HG03565 (cell line): Measurements from ENCODE around the gene URB1.
"Not testable (repeated sequence)": the region's sequence is repeated elsewhere in the genome, so short reads cannot be mapped to it uniquely, and the experiment has no call there.

Experiments used
- ATAC-seq: cut with Tn5 transposase; IDR thresholded peaks from one replicate; pipeline ENCODE4 v1.9.1; 2021; ENCODE audit warnings: mild to moderate bottlenecking, moderate library complexity; ENCODE audit not compliant: unreplicated experiment

Gene URB1

GRCh38 chr21:32320726-32321125 lies 72.1 kb downstream of the URB1 start:
- no peak for ATAC-seq

DNA sequence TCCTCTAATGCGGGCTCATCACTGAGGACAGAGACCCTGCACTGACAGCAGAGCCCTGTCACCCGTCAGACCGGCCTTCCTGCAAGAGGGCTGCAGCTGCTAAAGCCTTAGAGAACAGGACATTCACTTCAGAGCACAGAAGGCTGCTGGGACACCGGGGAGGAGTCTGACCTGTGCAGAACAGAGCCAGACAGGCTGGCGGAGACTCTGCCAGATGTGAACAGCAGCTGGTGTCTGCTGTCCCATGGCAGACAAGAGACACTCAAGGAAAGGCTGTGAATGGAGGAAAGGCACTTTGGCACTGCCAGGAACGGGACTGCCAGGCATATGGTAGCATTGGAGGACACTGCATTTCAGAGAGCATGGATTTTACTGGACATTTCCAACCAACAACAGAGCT lies 72.8 kb downstream of the URB1 start:
- ATAC-seq: no peak

DNA sequence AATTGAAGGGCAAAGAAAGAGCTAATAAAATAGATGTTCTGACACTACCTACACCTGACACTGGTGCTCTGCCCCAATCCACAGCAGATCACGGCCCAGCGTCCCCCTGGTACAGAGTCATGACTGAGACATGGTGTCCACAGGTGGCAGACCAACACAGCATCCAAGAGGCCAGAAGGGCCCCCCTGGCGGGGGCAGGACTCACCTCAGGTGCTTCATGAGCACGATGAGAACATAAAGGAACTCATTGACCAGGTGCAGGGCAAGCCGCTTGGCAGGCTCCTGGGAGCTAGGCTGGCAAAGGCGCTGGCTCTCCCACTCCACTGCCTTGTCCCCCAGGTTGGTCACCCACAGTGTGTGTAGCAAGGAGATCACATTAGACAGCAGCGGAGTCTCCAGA lies 73.8 kb downstream of the URB1 start:
- no peak for ATAC-seq

DNA sequence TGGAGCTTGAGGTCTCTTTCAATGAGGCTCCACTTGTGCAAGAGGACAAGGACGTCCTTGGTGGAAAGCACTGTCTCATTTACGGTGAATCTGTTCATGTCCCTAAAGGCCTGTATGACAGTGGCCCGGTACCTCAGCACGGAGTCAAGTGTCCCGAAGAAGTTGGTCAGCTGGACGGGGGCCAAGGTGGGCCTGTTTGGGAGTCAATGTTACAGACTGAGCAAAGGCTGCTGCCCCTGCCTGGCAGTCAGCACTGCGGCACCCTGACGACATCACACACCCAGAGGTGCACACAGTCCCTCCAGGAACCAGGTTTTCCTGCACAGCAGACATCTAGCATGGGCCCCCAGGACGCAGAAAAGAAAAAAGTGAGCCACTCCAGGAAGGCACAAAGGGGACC lies 75.1 kb downstream of the URB1 start:
- no peak for ATAC-seq

GRCh38 chr21:32316361-32317215 lies 76.2 kb downstream of the URB1 start:
- ATAC-seq: no peak

DNA sequence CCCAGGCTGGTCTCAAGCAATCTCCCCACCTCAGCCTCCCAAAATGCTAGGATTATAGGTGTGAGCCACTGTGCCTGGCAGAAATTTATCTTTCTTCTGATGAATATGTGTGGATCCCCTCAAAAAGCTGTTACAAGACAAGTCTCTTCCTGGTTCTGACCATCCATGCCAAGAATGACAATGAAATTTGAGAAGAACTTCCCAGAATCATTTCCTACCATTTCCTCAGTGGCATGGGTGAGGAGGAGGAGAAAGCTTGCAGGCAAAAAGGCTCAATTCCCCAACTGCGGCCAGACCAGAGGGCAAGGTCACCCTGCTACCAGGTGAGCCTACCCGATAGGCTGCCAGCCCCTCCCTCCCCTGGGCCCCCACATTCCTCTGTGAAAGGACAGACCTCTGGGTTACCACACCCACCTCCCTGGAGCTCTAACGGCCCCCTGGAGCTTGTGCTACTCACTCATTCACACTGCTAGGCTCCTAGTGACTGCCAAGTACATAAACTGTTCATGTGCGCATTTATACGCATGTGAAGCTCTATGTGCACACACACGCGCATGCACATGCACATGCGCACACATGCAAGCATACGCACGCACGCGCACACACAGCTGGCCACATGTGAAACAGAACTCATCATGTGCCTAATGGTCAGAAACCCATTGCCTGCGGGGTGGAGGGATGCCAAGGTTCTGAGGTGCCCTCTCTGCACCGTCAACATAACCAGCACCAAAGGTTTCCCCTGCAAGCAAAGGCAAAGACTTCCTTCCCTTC lies 77.1 kb downstream of the URB1 start:
- ATAC-seq: no peak

- ATAC-seq: no peak
Observed at GRCh38 chr21:32314806-32315205, 78.0 kb downstream of the URB1 start.

GRCh38 chr21:32312976-32313375 lies 79.8 kb downstream of the URB1 start:
- no peak for ATAC-seq

DNA sequence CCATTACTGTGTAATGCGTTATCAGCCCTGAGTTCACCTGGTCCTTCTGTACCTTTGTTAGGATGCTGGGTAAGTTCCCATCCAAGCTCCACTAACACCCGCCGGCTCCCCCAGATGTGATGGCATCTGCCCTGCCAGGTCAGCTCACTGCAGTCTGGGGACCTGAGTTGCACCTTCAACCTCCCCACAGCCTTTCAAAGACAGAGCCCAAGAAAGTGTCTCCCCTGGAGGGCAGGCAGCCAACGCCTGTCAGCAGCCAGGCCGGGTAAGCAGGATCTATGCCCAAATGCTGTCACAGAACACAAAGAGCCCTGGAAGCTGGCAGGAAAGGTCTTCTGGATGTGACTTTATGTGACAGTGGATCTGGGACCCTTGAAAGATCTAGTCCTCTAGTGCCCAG lies 80.5 kb downstream of the URB1 start:
- ATAC-seq: no peak

DNA sequence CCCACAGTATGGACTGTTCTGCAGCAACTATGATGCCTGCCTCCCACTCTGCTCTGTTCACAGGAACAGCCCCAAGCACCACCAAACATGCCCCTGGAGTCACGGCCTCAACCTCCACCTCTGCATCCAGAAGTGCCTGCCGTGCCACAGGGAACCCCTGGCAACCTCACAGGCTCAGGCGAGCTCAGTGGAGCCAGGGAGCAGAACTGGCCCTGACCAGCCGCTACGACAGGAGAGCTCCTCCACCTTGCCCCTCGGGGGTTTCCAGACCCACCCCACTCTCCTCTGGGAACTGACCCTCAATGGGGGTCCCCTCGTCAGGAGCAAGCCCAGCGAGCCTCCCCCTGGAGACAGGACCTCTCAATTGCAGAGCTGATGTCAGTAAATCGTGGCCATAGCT lies 81.2 kb downstream of the URB1 start:
- no peak for ATAC-seq

GRCh38 chr21:32310976-32311375 lies 81.8 kb downstream of the URB1 start:
- ATAC-seq: not testable (repeated sequence)

- ATAC-seq: no peak
Observed at GRCh38 chr21:32309906-32310460, 82.8 kb downstream of the URB1 start.

DNA sequence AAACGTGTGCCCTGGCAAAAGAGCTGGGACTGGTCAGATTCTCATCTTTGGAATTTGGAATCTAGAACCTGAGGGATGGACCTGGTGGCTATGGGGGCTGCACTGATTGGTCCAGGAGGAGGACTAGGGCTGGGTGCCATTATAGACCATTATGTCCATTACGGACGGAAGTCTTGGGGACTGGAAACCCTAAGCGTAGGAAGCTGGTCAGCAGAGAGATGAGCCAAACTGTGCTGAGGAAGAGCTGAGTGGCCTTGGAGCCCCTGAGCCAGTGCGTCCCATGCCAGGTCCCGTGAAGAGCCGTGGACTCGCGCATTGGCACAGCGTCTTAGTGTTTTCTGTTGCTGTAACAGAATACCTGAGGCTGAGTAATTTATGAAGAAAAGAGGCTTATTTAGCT lies 84.1 kb downstream of the URB1 start:
- ATAC-seq: no peak

DNA sequence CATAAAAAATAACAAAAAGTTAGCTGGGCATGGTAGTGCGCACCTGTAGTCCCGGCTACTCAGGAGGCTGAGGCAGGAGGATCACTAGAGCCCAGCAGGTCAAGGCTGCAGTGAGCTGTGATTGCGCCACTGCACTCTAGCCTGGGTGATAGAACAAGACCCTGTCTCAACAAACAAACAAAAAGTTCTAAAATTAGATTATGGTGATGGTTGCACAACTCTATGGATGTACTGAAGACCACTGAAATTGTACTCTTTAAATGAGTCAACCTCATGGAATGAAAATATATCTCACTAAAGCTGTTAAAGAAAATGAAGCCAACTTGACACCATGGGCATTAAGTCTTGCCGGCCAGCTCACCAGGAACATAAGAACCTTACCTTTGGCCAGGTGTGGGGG lies 85.1 kb downstream of the URB1 start:
- ATAC-seq: no peak

DNA sequence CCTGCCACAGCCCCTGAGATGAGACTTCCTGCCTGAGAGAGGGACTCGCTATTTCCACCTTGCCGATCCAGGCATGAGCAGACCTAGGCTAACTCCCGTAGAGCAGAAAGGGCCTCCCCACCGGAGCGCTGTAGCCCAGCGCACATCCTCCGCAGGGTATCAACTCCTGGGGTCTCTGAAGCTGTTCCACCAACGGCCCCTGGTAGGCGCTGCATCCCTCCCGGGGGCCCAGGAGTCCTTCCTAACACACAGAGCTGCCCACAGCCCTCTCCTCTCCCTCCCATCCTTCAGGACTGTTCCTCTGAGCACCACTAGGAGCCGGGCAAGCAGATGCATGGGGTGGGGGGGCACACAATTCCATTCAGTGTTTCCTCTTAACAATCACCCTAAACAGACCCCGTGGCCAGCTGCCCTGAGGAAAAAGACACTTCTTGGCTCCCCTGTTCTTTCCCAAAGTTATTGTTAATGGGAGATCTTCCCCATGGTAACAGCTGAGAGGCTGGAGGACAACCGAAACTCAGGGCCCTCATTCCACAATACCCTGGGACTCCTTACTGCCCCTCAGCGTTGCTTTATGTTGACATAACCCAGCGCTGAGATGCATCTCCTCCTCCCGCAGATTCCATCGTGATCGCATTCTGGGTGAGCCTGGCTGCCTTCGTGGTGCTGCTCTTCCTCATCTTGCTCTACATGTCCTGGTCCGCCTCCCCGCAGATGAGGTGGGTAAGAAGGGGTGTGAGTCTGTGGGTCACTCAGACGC lies 86.6 kb downstream of the URB1 start:
- no peak for ATAC-seq

DNA sequence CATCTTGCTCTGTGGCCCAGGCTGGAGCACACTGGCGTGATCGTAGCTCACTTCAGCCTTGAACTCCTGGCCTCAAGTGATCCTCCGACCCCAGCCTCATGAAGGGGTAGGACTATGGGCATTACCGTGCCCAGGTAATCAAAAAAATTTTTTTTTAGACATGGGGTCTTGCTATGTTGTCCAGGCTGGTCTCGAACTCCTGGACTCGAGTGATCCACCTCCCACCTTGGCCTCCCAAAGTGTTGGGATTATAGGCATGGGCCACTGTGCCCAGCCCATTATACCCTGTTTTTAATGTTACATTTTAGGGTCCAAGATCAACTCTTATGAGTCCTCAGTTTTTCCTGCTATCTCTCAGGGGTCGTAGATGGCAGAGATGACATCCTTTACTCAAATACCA lies 87.8 kb downstream of the URB1 start:
- ATAC-seq: no peak

DNA sequence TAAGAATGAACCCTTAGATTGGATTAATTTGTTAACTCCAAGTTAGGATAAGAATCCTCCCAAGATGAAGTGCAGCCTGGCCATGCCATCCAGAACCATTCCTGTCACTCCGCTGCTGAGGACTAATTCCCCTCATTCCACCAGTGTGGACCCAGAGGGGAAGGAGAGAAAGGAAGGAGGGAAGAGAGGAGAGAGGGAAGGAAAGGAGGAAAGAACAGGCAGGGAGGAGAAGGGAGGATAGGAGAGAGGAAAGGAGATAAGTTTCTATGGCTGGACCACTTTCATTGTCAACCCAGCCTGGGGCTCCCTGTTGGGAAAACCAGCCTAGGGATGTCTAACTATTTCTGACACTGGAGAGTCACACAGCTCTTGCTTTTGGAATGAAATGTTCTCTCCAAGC lies 89.4 kb downstream of the URB1 start:
- no peak for ATAC-seq

DNA sequence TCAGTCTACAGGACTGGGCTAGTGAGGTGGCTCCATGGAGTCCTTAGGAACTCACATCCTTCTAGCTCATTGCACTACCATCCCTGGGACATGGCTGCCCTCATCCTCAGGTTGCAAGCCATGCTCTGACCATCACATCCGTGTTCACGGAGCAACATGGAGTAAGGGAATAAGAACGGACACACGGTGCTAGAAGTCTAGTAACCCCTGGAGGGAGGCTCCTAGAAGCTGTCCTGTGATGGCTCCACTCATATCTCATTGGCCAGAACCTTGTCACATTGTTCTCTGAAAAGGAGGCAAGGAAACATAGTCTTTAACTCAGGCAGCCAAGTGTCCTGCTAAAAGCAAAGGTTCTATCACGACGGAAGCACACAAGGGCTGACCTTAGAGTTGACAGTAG lies 90.3 kb downstream of the URB1 start:
- no peak for ATAC-seq

DNA sequence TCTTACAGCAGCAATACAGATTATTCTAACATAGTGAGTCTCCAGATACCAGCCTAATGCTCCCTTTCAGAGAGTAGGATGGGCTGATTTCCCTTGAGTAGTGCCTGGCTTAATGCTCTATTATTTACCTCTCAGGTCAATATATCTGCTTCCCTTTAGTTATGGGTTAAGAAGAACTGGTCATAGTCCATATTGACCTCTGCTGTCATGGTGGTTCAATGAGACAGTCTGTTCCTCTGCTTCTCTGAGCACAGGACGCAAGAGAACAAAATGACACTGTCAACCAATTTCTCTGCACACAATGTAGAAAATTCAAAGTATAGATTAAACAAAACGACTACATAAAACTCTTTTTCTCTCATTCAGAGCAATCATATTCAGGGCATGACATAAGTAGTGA lies 91.2 kb downstream of the URB1 start:
- ATAC-seq: no peak

DNA sequence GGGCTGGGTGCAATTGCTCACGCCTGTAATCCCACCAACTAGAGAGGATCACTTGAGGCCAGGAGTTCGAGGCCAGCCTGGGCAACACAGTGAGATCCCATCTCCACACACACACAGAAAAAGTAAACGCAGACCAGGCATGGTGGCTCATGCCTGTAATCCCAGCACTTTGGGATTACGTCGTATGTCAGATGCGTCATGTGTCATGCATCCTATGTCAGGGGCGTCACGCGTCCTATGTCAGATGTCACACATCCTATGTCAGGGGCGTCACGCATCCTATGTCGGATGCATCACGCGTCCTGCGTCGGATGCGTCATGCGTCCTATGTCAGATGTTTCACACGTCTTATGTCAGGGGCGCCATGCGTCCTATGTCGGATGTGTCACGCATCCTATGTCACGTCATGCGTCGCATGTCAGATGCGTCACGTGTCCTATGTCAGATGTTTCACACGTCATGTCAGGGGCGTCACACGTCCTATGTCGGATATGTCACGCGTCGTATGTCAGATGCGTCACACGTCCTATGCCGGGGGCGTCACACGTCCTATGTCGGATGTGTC lies 92.6 kb downstream of the URB1 start:
- ATAC-seq: no peak

DNA sequence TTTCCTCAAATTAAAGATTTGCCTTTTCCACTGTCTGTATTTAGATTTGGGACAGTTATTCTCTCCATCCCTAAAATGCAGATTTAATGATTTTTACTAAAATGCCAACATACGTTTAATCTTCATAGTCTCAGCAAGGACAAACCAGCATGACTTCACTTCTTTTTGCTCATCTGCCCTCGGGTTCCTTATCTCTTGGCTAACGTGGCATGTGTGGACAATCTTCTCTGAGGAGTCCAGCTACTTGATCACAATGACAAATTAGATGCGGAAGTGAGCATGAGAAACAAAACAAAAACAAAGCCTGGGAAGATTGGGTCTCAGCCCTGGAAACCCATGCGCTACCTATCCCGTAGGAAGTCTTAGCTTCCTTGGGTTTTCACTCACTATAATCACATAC lies 93.1 kb downstream of the URB1 start:
- ATAC-seq: no peak
